Astrocyte (in vitro differentiated cells and primary cell): ENCODE data around the gene CTDSPL.

ENCODE experiments used
- CTCF ChIP-seq: IDR thresholded peaks from 2 replicates; pipeline ENCODE4 v1.5.1; 2011; ENCODE audit warnings: low read depth, mild to moderate bottlenecking, inconsistent platforms, low read length, moderate library complexity; ENCODE audit not compliant: insufficient read depth
- EZH2 ChIP-seq: IDR thresholded peaks from 2 replicates; pipeline ENCODE4 v1.6.1; 2012; ENCODE audit warnings: mild to moderate bottlenecking, low read length, inconsistent platforms; ENCODE audit not compliant: insufficient read depth

GRCh38 chr3:38006031-38006430, 144.4 kb downstream of the CTDSPL start:
- TF ChIP-seq CTCF: no peak
- TF ChIP-seq EZH2: no peak
